WTC11 (cell line): ENCODE data around the gene FBXO41. TPM values are rescaled to one million over a fixed set of nuclear protein-coding genes. Genes with fewer than 3 reads are reported as not detected.

Source experiments
- ATAC-seq: fragments of 200-7000 bp; cut with Tn5 transposase; 2 replicates; pipeline ENCODE4 v1.10.0; 2021; ENCODE audit warnings: mild to moderate bottlenecking, moderate library complexity
- CTCF ChIA-PET: fragments of 300-600 bp; sonication (Branson Sonifier 250); formaldehyde crosslinking; loops from one replicate; lab custom pipeline; 2021; ENCODE audit warnings: antibody characterized with exemption; lab: Charles Lee
- POLR2A ChIA-PET: fragments of 350-600 bp; sonication (Branson Sonifier 250); formaldehyde crosslinking; loops from one replicate; lab custom pipeline; 2021; ENCODE audit warnings: antibody characterized with exemption; lab: Charles Lee
- DNase-seq: peaks from one replicate; pipeline ENCODE4 v3.0.0; 2021; ENCODE audit warnings: low spot score
- H3K27ac Mint-ChIP-seq: 2 replicates; pipeline ENCODE4 v1.8.0; 2021; ENCODE audit warnings: mixed read lengths
- H3K27me3 Mint-ChIP-seq: 2 replicates; pipeline ENCODE4 v1.8.0; 2021; ENCODE audit warnings: low read depth, mild to moderate bottlenecking, moderate library complexity, mixed read lengths
- H3K36me3 Mint-ChIP-seq: 2 replicates; pipeline ENCODE4 v1.8.0; 2021; ENCODE audit warnings: mixed read lengths
- H3K4me1 Mint-ChIP-seq: 2 replicates; pipeline ENCODE4 v1.8.0; 2022; ENCODE audit warnings: mixed read lengths
- H3K4me3 Mint-ChIP-seq: 2 replicates; pipeline ENCODE4 v1.8.0; 2021; ENCODE audit warnings: mild to moderate bottlenecking, moderate library complexity, mixed read lengths
- H3K9me3 Mint-ChIP-seq: 2 replicates; pipeline ENCODE4 v1.8.0; 2021; ENCODE audit warnings: mixed read lengths
- ATF6 ChIP-seq: sonication (generic); formaldehyde crosslinking; IDR thresholded peaks from 2 replicates; pipeline ENCODE4 v1.8.1; 2023; ENCODE audit warnings: mild to moderate bottlenecking, missing genetic modification reagents
- CDX4 ChIP-seq: fragments of 250-450 bp; sonication (Bioruptor Pico); IDR thresholded peaks from 2 replicates; pipeline ENCODE4 v1.9.0; 2021; ENCODE audit warnings: moderate library complexity, mild to moderate bottlenecking, inconsistent platforms, borderline replicate concordance
- CREB1 ChIP-seq: sonication (generic); formaldehyde crosslinking; IDR thresholded peaks from 2 replicates; pipeline ENCODE4 v1.8.0; 2023; ENCODE audit warnings: mild to moderate bottlenecking, missing genetic modification reagents
- FOXJ3 ChIP-seq: sonication (generic); formaldehyde crosslinking; IDR thresholded peaks from 2 replicates; pipeline ENCODE4 v1.9.0; 2021; ENCODE audit warnings: missing genetic modification reagents, mild to moderate bottlenecking, borderline replicate concordance
- FOXK1 ChIP-seq: sonication (generic); formaldehyde crosslinking; IDR thresholded peaks from 2 replicates; pipeline ENCODE4 v1.8.0; 2022; ENCODE audit warnings: mild to moderate bottlenecking, moderate library complexity, missing genetic modification reagents
- FOXP4 ChIP-seq: sonication (generic); formaldehyde crosslinking; IDR thresholded peaks from 2 replicates; pipeline ENCODE4 v1.8.0; 2022; ENCODE audit warnings: mild to moderate bottlenecking, missing genetic modification reagents
- GABPB1 ChIP-seq: sonication (generic); formaldehyde crosslinking; IDR thresholded peaks from 2 replicates; pipeline ENCODE4 v1.8.1; 2023; ENCODE audit warnings: mild to moderate bottlenecking, missing genetic modification reagents
- KAT7 ChIP-seq: sonication (generic); formaldehyde crosslinking; IDR thresholded peaks from 2 replicates; pipeline ENCODE4 v1.8.1; 2023; ENCODE audit warnings: missing genetic modification reagents, mild to moderate bottlenecking, borderline replicate concordance
- MLX ChIP-seq: sonication (generic); formaldehyde crosslinking; IDR thresholded peaks from 2 replicates; pipeline ENCODE4 v1.8.1; 2023; ENCODE audit warnings: mild to moderate bottlenecking, missing genetic modification reagents, moderate library complexity
- NFATC4 ChIP-seq: fragments of 250-450 bp; sonication (Bioruptor Pico); IDR thresholded peaks from 2 replicates; pipeline ENCODE4 v1.9.0; 2021; ENCODE audit warnings: mild to moderate bottlenecking
- NFE2L1 ChIP-seq: sonication (generic); formaldehyde crosslinking; IDR thresholded peaks from 2 replicates; pipeline ENCODE4 v1.8.1; 2023; ENCODE audit warnings: missing genetic modification reagents
- NFYB ChIP-seq: sonication (generic); formaldehyde crosslinking; conservative IDR thresholded peaks from 2 replicates; pipeline ENCODE4 v1.8.0; 2022; ENCODE audit warnings: low read depth, missing genetic modification reagents
- NR3C1 ChIP-seq: sonication (generic); formaldehyde crosslinking; conservative IDR thresholded peaks from 2 replicates; pipeline ENCODE4 v1.8.1; 2023; ENCODE audit warnings: low read depth, mild to moderate bottlenecking, missing genetic modification reagents
- RELA ChIP-seq: sonication (generic); formaldehyde crosslinking; IDR thresholded peaks from 2 replicates; pipeline ENCODE4 v1.8.1; 2022; ENCODE audit warnings: missing genetic modification reagents, mild to moderate bottlenecking, borderline replicate concordance
- ZMAT4 ChIP-seq: fragments of 250-450 bp; sonication (Bioruptor Pico); IDR thresholded peaks from 2 replicates; pipeline ENCODE4 v1.9.0; 2021; ENCODE audit warnings: mild to moderate bottlenecking
- ZNF232 ChIP-seq: sonication (generic); formaldehyde crosslinking; IDR thresholded peaks from 2 replicates; pipeline ENCODE4 v1.8.0; 2022; ENCODE audit warnings: mild to moderate bottlenecking, missing genetic modification reagents
- ZNF671 ChIP-seq: fragments of 250-450 bp; sonication (Bioruptor Pico); IDR thresholded peaks from 2 replicates; pipeline ENCODE4 v1.8.0; 2021; ENCODE audit warnings: mild to moderate bottlenecking
- total RNA-seq: library from RNA; stranded (reverse); gene quantifications from 3 replicates; pipeline ENCODE4 v1.2.3, GENCODE V29; 2021
- TF ChIP-seq, protein P1 (sequence below): sonication (generic); formaldehyde crosslinking; IDR thresholded peaks from 2 replicates; pipeline ENCODE4 v1.8.1; 2022; ENCODE audit warnings: low read depth, missing genetic modification reagents, borderline replicate concordance
- TF ChIP-seq, protein P2 (sequence below): sonication (generic); formaldehyde crosslinking; IDR thresholded peaks from 2 replicates; pipeline ENCODE4 v1.8.0; 2022; ENCODE audit warnings: missing genetic modification reagents

The FBXO41 gene
- total RNA-seq, 1 experiment from 2014 or later = 19.2 TPM

GRCh38 chr2:73223821-73224220, 60.5 kb downstream of the FBXO41 start:
- Mint-ChIP-seq H3K4me1 (no peaks in the 10 kb centered on the region), H3K9me3 (no peaks in the 10 kb centered on the region), H3K36me3 (peaks cover 21% of the 10 kb centered on the region), H3K4me3 (no peak overlapping the region), H3K27me3 (no peaks in the 10 kb centered on the region), H3K27ac (no peak overlapping the region)
- ChIA-PET POLR2A (interaction anchor here (1.1 kb wide), 1 partner anchor 10 kb away, joined by 3 read pairs; the partner anchor contains the start of genes CCT7 and PRADC1), CTCF (interaction anchor here (0.9 kb wide), 1 partner anchor 47 kb away, joined by 3 read pairs; no protein-coding TSS in a partner anchor)
- no peak for ATAC-seq
- TF ChIP-seq CREB1 = no peak
- TF ChIP-seq, protein P1, sequence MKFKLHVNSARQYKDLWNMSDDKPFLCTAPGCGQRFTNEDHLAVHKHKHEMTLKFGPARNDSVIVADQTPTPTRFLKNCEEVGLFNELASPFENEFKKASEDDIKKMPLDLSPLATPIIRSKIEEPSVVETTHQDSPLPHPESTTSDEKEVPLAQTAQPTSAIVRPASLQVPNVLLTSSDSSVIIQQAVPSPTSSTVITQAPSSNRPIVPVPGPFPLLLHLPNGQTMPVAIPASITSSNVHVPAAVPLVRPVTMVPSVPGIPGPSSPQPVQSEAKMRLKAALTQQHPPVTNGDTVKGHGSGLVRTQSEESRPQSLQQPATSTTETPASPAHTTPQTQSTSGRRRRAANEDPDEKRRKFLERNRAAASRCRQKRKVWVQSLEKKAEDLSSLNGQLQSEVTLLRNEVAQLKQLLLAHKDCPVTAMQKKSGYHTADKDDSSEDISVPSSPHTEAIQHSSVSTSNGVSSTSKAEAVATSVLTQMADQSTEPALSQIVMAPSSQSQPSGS = no peak
- no peak for TF ChIP-seq NFYB (CRISPR knock-in tag)
- TF ChIP-seq, protein P2, sequence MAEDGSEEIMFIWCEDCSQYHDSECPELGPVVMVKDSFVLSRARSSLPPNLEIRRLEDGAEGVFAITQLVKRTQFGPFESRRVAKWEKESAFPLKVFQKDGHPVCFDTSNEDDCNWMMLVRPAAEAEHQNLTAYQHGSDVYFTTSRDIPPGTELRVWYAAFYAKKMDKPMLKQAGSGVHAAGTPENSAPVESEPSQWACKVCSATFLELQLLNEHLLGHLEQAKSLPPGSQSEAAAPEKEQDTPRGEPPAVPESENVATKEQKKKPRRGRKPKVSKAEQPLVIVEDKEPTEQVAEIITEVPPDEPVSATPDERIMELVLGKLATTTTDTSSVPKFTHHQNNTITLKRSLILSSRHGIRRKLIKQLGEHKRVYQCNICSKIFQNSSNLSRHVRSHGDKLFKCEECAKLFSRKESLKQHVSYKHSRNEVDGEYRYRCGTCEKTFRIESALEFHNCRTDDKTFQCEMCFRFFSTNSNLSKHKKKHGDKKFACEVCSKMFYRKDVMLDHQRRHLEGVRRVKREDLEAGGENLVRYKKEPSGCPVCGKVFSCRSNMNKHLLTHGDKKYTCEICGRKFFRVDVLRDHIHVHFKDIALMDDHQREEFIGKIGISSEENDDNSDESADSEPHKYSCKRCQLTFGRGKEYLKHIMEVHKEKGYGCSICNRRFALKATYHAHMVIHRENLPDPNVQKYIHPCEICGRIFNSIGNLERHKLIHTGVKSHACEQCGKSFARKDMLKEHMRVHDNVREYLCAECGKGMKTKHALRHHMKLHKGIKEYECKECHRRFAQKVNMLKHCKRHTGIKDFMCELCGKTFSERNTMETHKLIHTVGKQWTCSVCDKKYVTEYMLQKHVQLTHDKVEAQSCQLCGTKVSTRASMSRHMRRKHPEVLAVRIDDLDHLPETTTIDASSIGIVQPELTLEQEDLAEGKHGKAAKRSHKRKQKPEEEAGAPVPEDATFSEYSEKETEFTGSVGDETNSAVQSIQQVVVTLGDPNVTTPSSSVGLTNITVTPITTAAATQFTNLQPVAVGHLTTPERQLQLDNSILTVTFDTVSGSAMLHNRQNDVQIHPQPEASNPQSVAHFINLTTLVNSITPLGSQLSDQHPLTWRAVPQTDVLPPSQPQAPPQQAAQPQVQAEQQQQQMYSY = no peak
- TF ChIP-seq FOXK1 = no peak
- TF ChIP-seq ATF6 (CRISPR knock-in tag) = no peak
- no peak for TF ChIP-seq GABPB1 (CRISPR knock-in tag)
- no peak for TF ChIP-seq FOXP4 (CRISPR knock-in tag)
- no peak for TF ChIP-seq ZNF671
- TF ChIP-seq NR3C1 (CRISPR knock-in tag) = no peak
- TF ChIP-seq ZNF232 (CRISPR knock-in tag) = no peak
- TF ChIP-seq RELA (CRISPR knock-in tag) = no peak
- TF ChIP-seq MLX (CRISPR knock-in tag) = no peak
- no peak for DNase-seq

GRCh38 chr2:73218298-73218697, 66.0 kb downstream of the FBXO41 start:
- H3K4me1 Mint-ChIP-seq = peaks cover 29% of the 10 kb centered on the region
- ChIA-PET CTCF (interaction anchor here (1.6 to 1.8 kb wide), 3 partner anchors 15 to 132 kb away, joined by 3 to 7 read pairs (median 7); partner anchors contain the start of gene PRADC1), POLR2A (no interaction called here)
- DNase-seq (no peak), ATAC-seq (no peak)
- no peak overlapping the region for H3K27ac Mint-ChIP-seq
- peaks cover 3% of the 10 kb centered on the region; the same call in 1 of the 2 replicates for H3K27me3 Mint-ChIP-seq
- no peak for TF ChIP-seq NFATC4
- TF ChIP-seq KAT7 (CRISPR knock-in tag) = no peak
- no peak for TF ChIP-seq FOXJ3 (CRISPR knock-in tag)
- no peak for TF ChIP-seq NFE2L1
- TF ChIP-seq ZMAT4 (CRISPR knock-in tag) = no peak
- TF ChIP-seq CDX4 = no peak
- no peak for TF ChIP-seq RELA (CRISPR knock-in tag)
- TF ChIP-seq, all 79 proteins: peak for 0
- Mint-ChIP-seq H3K36me3 (peaks cover 15% of the 10 kb centered on the region), H3K4me3 (no peak overlapping the region), H3K9me3 (no peaks in the 10 kb centered on the region)
